CD14-positive monocyte (primary cell): ENCODE data around the gene SPATA31D1. TPM values are rescaled to one million over a fixed set of nuclear protein-coding genes. Genes with fewer than 3 reads are reported as not detected.

ENCODE experiments used
- DNase-seq, 3 donors: peaks; one replicate each; pipeline ENCODE4 v3.0.0-alpha.2; 2011 to 2022
- H2AFZ ChIP-seq: 2 replicates; pipeline ENCODE4 v1.6.0; 2012; ENCODE audit warnings: mild to moderate bottlenecking, low read depth, low read length, inconsistent platforms; ENCODE audit not compliant: insufficient read depth, poor library complexity, severe bottlenecking
- H3K27ac ChIP-seq, 2 donors: 1 replicate in 1 of 2; 2 replicates in 1 of 2; pipeline ENCODE4 v1.5.1; 2012 to 2013; ENCODE audit warnings: low read length in 2 of 2, control low read depth in 1 of 2, inconsistent platforms in 1 of 2, low read depth in 1 of 2, mild to moderate bottlenecking in 1 of 2
- H3K27me3 ChIP-seq, 2 donors: one replicate each; pipeline versions ENCODE4 v1.6.0 to v1.6.1; 2011 to 2013; ENCODE audit warnings: low read length in 2 of 2; ENCODE audit not compliant: control insufficient read depth in 2 of 2, insufficient read depth in 2 of 2
- H3K36me3 ChIP-seq, 2 donors: replicated peaks in 1 of 2; 1 replicate in 1 of 2; 2 replicates in 1 of 2; pipeline versions ENCODE4 v1.5.1 to v1.6.1; 2012 to 2013; ENCODE audit warnings: low read length in 2 of 2, control low read depth in 1 of 2, inconsistent platforms in 1 of 2, mild to moderate bottlenecking in 1 of 2; ENCODE audit not compliant: insufficient read depth in 2 of 2, control insufficient read depth in 1 of 2
- H3K4me1 ChIP-seq, 2 donors: 1 replicate in 1 of 2; 2 replicates in 1 of 2; pipeline versions ENCODE4 v1.5.1 to v1.6.1; 2012 to 2013; ENCODE audit warnings: low read length in 2 of 2, control low read depth in 1 of 2, inconsistent platforms in 1 of 2, mild to moderate bottlenecking in 1 of 2, moderate library complexity in 1 of 2; ENCODE audit not compliant: insufficient read depth in 2 of 2, control insufficient read depth in 1 of 2
- H3K4me2 ChIP-seq: replicated peaks from 2 replicates; pipeline ENCODE3; 2012; ENCODE audit warnings: low read length, moderate library complexity, mild to moderate bottlenecking; ENCODE audit not compliant: poor library complexity, severe bottlenecking; ENCODE audit errors: extremely low read depth
- H3K4me3 ChIP-seq, 3 experiments: fragments of 200-600 bp in 1 of 3; sonication (generic) in 1 of 3; replicated peaks in 1 of 3; 1 replicate in 2 of 3; 2 replicates in 1 of 3; pipeline ENCODE4 v1.5.1; 2011 to 2013; ENCODE audit warnings: low read length in 3 of 3, mild to moderate bottlenecking in 3 of 3, control low read depth in 2 of 3, low read depth in 2 of 3, inconsistent platforms in 1 of 3, moderate library complexity in 1 of 3
- H3K79me2 ChIP-seq: 2 replicates; pipeline ENCODE4 v1.6.0; 2012; ENCODE audit warnings: mild to moderate bottlenecking, control low read depth, inconsistent platforms, low read length, moderate library complexity; ENCODE audit not compliant: insufficient read depth
- H3K9ac ChIP-seq: 2 replicates; pipeline ENCODE4 v1.6.0; 2017; ENCODE audit warnings: low read length, mild to moderate bottlenecking; ENCODE audit not compliant: insufficient read depth, poor library complexity, severe bottlenecking
- H3K9me3 ChIP-seq, 2 donors: replicated peaks in 1 of 2; 1 replicate in 1 of 2; 2 replicates in 1 of 2; pipeline versions ENCODE4 v1.5.1 to v1.6.1; 2012 to 2013; ENCODE audit warnings: low read length in 2 of 2, control low read depth in 1 of 2; ENCODE audit not compliant: control insufficient read depth in 1 of 2, insufficient read depth in 1 of 2
- H4K20me1 ChIP-seq: 2 replicates; pipeline ENCODE4 v1.6.0; 2012; ENCODE audit warnings: mild to moderate bottlenecking, low read length, control low read depth, moderate library complexity; ENCODE audit not compliant: insufficient read depth
- H3K27ac Mint-ChIP-seq, 7 donors: one replicate each; pipeline ENCODE4 v1.8.0; 2020; ENCODE audit warnings: mild to moderate bottlenecking in 7 of 7, mixed read lengths in 7 of 7, moderate library complexity in 6 of 7, inconsistent platforms in 2 of 7
- H3K27me3 Mint-ChIP-seq, 3 donors: one replicate each; pipeline ENCODE4 v1.8.0; 2021 to 2022; ENCODE audit warnings: low read depth in 3 of 3, mild to moderate bottlenecking in 3 of 3, mixed read lengths in 3 of 3, moderate library complexity in 3 of 3, inconsistent platforms in 1 of 3
- H3K36me3 Mint-ChIP-seq, 2 donors: one replicate each; pipeline ENCODE4 v1.8.0; 2020; ENCODE audit warnings: mixed read lengths in 2 of 2, inconsistent platforms in 1 of 2, mild to moderate bottlenecking in 1 of 2
- H3K4me1 Mint-ChIP-seq: one replicate; pipeline ENCODE4 v1.8.0; 2020; ENCODE audit warnings: mild to moderate bottlenecking, mixed read lengths
- H3K4me3 Mint-ChIP-seq, 2 donors: one replicate each; pipeline ENCODE4 v1.8.0; 2020; ENCODE audit warnings: mild to moderate bottlenecking in 2 of 2, mixed read lengths in 2 of 2, moderate library complexity in 1 of 2
- H3K9me3 Mint-ChIP-seq, 7 donors: one replicate each; pipeline ENCODE4 v1.8.0; 2020 to 2022; ENCODE audit warnings: mixed read lengths in 7 of 7, mild to moderate bottlenecking in 6 of 7, moderate library complexity in 6 of 7, inconsistent platforms in 2 of 7
- WGBS: methylation state at CpG from one replicate; pipeline ENCODE4 v1.1.5; 2013; ENCODE audit warnings: missing lambda C conversion rate; ENCODE audit not compliant: insufficient coverage; 5-methylcytosine and 5-hydroxymethylcytosine counted together
- intact Hi-C, 2 donors: fragments of 100-400 bp; cut with micrococcal nuclease; formaldehyde crosslinking; loops; one replicate each; pipeline versions ENCODE4 v1.15.0 to v1.15.1; 2023
- polyA plus RNA-seq, 3 donors: library from polyadenylated mRNA; depleted of rRNA in 1 of 3; unstranded in 2 of 3; stranded (reverse) in 1 of 3; fragments of 300-500 nt in 2 of 3; fragments of >200 nt in 1 of 3; fragmentation: Illumina TruSeq in 2 of 3; gene quantifications; 1 replicate in 2 of 3; 2 replicates in 1 of 3; pipeline ENCODE4 v1.2.3, GENCODE V29; 2012 to 2021
- TF ChIP-seq, protein P1 (sequence below): fragments of 200-600 bp; IDR thresholded peaks from one replicate; pipeline ENCODE4 v1.8.0; 2022; ENCODE audit warnings: antibody characterized with exemption, mild to moderate bottlenecking

SPATA31D1 gene
- polyA plus RNA-seq, 3 donors, result not detected

GRCh38 chr9:82024908-82025307 lies 36.3 kb downstream of the SPATA31D1 start:
- H3K27me3 Mint-ChIP-seq, result peaks cover 0 to 1% (median under 1%) of the 10 kb centered on the region in 3 donors
- no peak overlapping the region for H3K4me2 ChIP-seq
- no peak overlapping the region for H3K4me3 Mint-ChIP-seq
- TF ChIP-seq, protein P1, sequence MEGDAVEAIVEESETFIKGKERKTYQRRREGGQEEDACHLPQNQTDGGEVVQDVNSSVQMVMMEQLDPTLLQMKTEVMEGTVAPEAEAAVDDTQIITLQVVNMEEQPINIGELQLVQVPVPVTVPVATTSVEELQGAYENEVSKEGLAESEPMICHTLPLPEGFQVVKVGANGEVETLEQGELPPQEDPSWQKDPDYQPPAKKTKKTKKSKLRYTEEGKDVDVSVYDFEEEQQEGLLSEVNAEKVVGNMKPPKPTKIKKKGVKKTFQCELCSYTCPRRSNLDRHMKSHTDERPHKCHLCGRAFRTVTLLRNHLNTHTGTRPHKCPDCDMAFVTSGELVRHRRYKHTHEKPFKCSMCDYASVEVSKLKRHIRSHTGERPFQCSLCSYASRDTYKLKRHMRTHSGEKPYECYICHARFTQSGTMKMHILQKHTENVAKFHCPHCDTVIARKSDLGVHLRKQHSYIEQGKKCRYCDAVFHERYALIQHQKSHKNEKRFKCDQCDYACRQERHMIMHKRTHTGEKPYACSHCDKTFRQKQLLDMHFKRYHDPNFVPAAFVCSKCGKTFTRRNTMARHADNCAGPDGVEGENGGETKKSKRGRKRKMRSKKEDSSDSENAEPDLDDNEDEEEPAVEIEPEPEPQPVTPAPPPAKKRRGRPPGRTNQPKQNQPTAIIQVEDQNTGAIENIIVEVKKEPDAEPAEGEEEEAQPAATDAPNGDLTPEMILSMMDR, result no peak
- no peak overlapping the region for H3K27ac Mint-ChIP-seq
- no peak overlapping the region for H2AFZ ChIP-seq
- H3K36me3 ChIP-seq, result no peaks in the 10 kb centered on the region
- intact Hi-C loops, result no loop called here
- H3K27ac ChIP-seq, result no peak overlapping the region
- H3K36me3 Mint-ChIP-seq, result no peaks in the 10 kb centered on the region
- H4K20me1 ChIP-seq, result no peaks in the 10 kb centered on the region
- peaks cover 0 to 9% (median 7%) of the 10 kb centered on the region in 7 donors for H3K9me3 Mint-ChIP-seq
- 100% methylated on average over 1 of the region's 1 CpG for WGBS
- H3K4me1 Mint-ChIP-seq, result no peaks in the 10 kb centered on the region
- H3K4me1 ChIP-seq, result no peaks in the 10 kb centered on the region
- H3K27me3 ChIP-seq, result no peaks in the 10 kb centered on the region
- H3K79me2 ChIP-seq, result no peaks in the 10 kb centered on the region
- DNase-seq, result no peak
- H3K4me3 ChIP-seq, result no peak overlapping the region
- H3K9ac ChIP-seq, result no peak overlapping the region
- peaks cover 0 to 5% of the 10 kb centered on the region in 2 donors for H3K9me3 ChIP-seq

DNA sequence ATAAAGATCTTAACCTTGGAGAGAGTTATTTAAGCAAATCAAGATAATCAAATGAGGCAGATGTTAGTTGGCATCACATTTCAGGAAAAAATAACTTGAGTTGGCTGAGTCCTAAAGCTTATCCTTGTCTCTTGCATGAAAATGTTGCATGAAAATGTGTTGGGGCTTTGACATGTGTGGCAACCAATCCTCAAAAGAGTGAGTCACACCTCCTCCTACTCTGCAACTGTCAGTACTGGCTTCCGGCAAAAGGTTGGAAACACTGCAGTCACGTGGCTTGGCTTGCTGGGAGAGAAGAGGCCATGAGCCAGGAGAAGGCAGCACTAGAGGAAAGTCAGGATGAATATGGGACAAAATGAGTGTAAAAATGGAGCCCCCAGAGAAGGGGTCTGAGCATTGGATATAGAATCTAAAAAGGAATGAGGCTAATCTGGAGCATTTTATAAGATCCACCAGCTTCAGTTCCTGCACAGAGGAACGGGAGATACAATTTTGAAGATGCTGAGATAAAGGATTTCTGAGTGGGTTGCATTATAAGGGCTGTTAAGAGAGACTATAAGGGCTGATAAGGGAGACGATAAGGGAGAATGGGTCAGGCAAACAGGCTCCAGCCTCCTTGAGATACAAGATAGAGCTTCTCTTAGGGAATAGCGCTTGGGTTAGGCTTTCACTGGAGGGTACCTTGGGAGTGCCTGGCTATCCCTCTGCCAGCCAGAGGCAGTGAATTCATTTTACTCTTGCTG lies 43.1 kb downstream of the SPATA31D1 start:
- no peak overlapping the region for H3K4me2 ChIP-seq
- Mint-ChIP-seq H3K27ac (no peak overlapping the region), H3K36me3 (no peaks in the 10 kb centered on the region), H3K4me1 (no peaks in the 10 kb centered on the region), H3K27me3 (peaks cover 0 to 1% (median 0%) of the 10 kb centered on the region in 3 donors), H3K4me3 (no peak overlapping the region), H3K9me3 (peaks cover 0 to 4% (median 3%) of the 10 kb centered on the region in 7 donors)
- H3K27ac ChIP-seq, result no peak overlapping the region
- H3K9me3 ChIP-seq, result peaks cover 0 to 5% of the 10 kb centered on the region in 2 donors
- no peak overlapping the region for H3K4me3 ChIP-seq
- intact Hi-C loops, result no loop called here
- H3K27me3 ChIP-seq, result no peaks in the 10 kb centered on the region
- no peaks in the 10 kb centered on the region for H3K4me1 ChIP-seq
- H3K9ac ChIP-seq, result no peak overlapping the region
- 94% methylated on average over 3 of the region's 5 CpGs for WGBS
- no peaks in the 10 kb centered on the region for H3K79me2 ChIP-seq
- H2AFZ ChIP-seq, result no peak overlapping the region
- no peak for DNase-seq
- H3K36me3 ChIP-seq, result no peaks in the 10 kb centered on the region
- no peaks in the 10 kb centered on the region for H4K20me1 ChIP-seq
- TF ChIP-seq, protein P1, result no peak
